SK-N-MC (cell line): ENCODE measurements around the gene ADARB2.
"Not testable (repeated sequence)": the region's sequence is repeated elsewhere in the genome, so short reads cannot be mapped to it uniquely, and the experiment has no call there.

ENCODE experiments used
- DNase-seq: peaks from one replicate; pipeline ENCODE4 v3.0.0-alpha.2; 2011; ENCODE audit warnings: low read depth, low spot score
- H3K27ac ChIP-seq: fragments of 200-600 bp; sonication (generic); 2 replicates; pipeline ENCODE4 v1.5.1; 2016; ENCODE audit warnings: mixed run types
- H3K36me3 ChIP-seq: fragments of 200-600 bp; sonication (generic); 2 replicates; pipeline ENCODE4 v1.6.1; 2017; ENCODE audit warnings: antibody characterized with exemption, low read length, mixed read lengths; ENCODE audit not compliant: insufficient read depth
- H3K4me3 ChIP-seq: fragments of 200-600 bp; sonication (generic); 2 replicates; pipeline ENCODE4 v1.5.1; 2016
- H3K9ac ChIP-seq: fragments of 200-600 bp; sonication (generic); 2 replicates; pipeline ENCODE4 v1.8.0; 2017; ENCODE audit warnings: mixed run types, mixed read lengths; ENCODE audit not compliant: insufficient read length
- H3K9me3 ChIP-seq: fragments of 200-600 bp; sonication (generic); 2 replicates; pipeline ENCODE4 v1.6.1; 2017; ENCODE audit warnings: low read depth, mild to moderate bottlenecking, antibody characterized with exemption, low read length, moderate library complexity, mixed read lengths
- EZH2 ChIP-seq: fragments of 200-600 bp; sonication (generic); IDR thresholded peaks from one replicate; pipeline ENCODE4 v1.6.1; 2017; ENCODE audit warnings: antibody characterized with exemption
- FOXP2 ChIP-seq: optimal IDR thresholded peaks from 2 replicates; pipeline ENCODE3; 2011; ENCODE audit warnings: mild to moderate bottlenecking, moderate library complexity; ENCODE audit not compliant: insufficient read depth; ENCODE audit errors: extremely low read length, control extremely low read depth
- POLR2AphosphoS5 ChIP-seq: IDR thresholded peaks from 2 replicates; pipeline ENCODE4 v1.6.1; 2012; ENCODE audit warnings: mild to moderate bottlenecking, low read depth, low read length, borderline replicate concordance

The ADARB2 gene

GRCh38 chr10:1545524-1545923 is 191.8 kb downstream of the ADARB2 start:
- H3K4me3 ChIP-seq, result no peak overlapping the region
- TF ChIP-seq EZH2 (no peak), FOXP2 (no peak), POLR2AphosphoS5 (no peak)

GRCh38 chr10:1544929-1545328 is 192.4 kb downstream of the ADARB2 start:
- Histone ChIP-seq H3K36me3 (no peaks in the 10 kb centered on the region), H3K9me3 (no peaks in the 10 kb centered on the region), H3K9ac (no peak overlapping the region), H3K4me3 (no peak overlapping the region), H3K27ac (no peak overlapping the region)
- no peak for TF ChIP-seq FOXP2
- no peak for TF ChIP-seq EZH2
- TF ChIP-seq POLR2AphosphoS5, result no peak
- no peak for DNase-seq

More at GRCh38 chr10:1545524-1545923, 191.8 kb downstream of the ADARB2 start:
- no peaks in the 10 kb centered on the region for H3K36me3 ChIP-seq
- DNase-seq, result no peak
- H3K9ac ChIP-seq, result no peak overlapping the region
- no peak overlapping the region for H3K27ac ChIP-seq
- H3K9me3 ChIP-seq, result no peaks in the 10 kb centered on the region

GRCh38 chr10:1544209-1544673 is 193.1 kb downstream of the ADARB2 start:
- no peak for TF ChIP-seq POLR2AphosphoS5
- Histone ChIP-seq H3K36me3 (no peaks in the 10 kb centered on the region), H3K9me3 (no peaks in the 10 kb centered on the region), H3K27ac (no peak overlapping the region), H3K9ac (no peak overlapping the region), H3K4me3 (no peak overlapping the region)
- DNase-seq, result no peak

GRCh38 chr10:1543596-1543995 is 193.7 kb downstream of the ADARB2 start:
- DNase-seq, result no peak
- Histone ChIP-seq H3K9ac (no peak overlapping the region), H3K36me3 (no peaks in the 10 kb centered on the region), H3K27ac (no peak overlapping the region), H3K9me3 (no peaks in the 10 kb centered on the region), H3K4me3 (no peak overlapping the region)
- TF ChIP-seq EZH2, result no peak
- TF ChIP-seq POLR2AphosphoS5, result no peak
- no peak for TF ChIP-seq FOXP2

- Histone ChIP-seq H3K36me3 (no peaks in the 10 kb centered on the region), H3K27ac (no peak overlapping the region), H3K9ac (no peak overlapping the region), H3K4me3 (no peak overlapping the region), H3K9me3 (no peaks in the 10 kb centered on the region)
- TF ChIP-seq POLR2AphosphoS5, result no peak
- no peak for TF ChIP-seq EZH2
- TF ChIP-seq FOXP2, result no peak
- no peak for DNase-seq
Measured at GRCh38 chr10:1542941-1543340, 194.4 kb downstream of the ADARB2 start.

- H3K4me3 ChIP-seq, result no peak overlapping the region
- no peaks in the 10 kb centered on the region for H3K9me3 ChIP-seq
- TF ChIP-seq EZH2 (no peak), FOXP2 (no peak), POLR2AphosphoS5 (no peak)
- no peak for DNase-seq
- no peak overlapping the region for H3K27ac ChIP-seq
- no peak overlapping the region for H3K9ac ChIP-seq
- no peaks in the 10 kb centered on the region for H3K36me3 ChIP-seq
Measured at GRCh38 chr10:1540144-1540543, 197.2 kb downstream of the ADARB2 start.

- Histone ChIP-seq H3K36me3 (no peaks in the 10 kb centered on the region), H3K9me3 (no peaks in the 10 kb centered on the region), H3K27ac (no peak overlapping the region), H3K9ac (no peak overlapping the region), H3K4me3 (no peak overlapping the region)
- no peak for DNase-seq
- TF ChIP-seq FOXP2 (no peak), EZH2 (no peak), POLR2AphosphoS5 (no peak)
Measured at GRCh38 chr10:1539216-1539615, 198.1 kb downstream of the ADARB2 start.

GRCh38 chr10:1538531-1539061 is 198.7 kb downstream of the ADARB2 start:
- Histone ChIP-seq H3K9ac (no peak overlapping the region), H3K27ac (no peak overlapping the region), H3K36me3 (no peaks in the 10 kb centered on the region), H3K9me3 (no peaks in the 10 kb centered on the region), H3K4me3 (no peak overlapping the region)
- DNase-seq, result no peak
- TF ChIP-seq EZH2 (no peak), FOXP2 (no peak), POLR2AphosphoS5 (no peak)

- Histone ChIP-seq H3K4me3 (no peak overlapping the region), H3K27ac (no peak overlapping the region), H3K9ac (no peak overlapping the region), H3K9me3 (no peaks in the 10 kb centered on the region), H3K36me3 (no peaks in the 10 kb centered on the region)
- no peak for DNase-seq
- TF ChIP-seq FOXP2 (no peak), POLR2AphosphoS5 (no peak), EZH2 (no peak)
Measured at GRCh38 chr10:1538121-1538520, 199.2 kb downstream of the ADARB2 start.

GRCh38 chr10:1537449-1537848 is 199.9 kb downstream of the ADARB2 start:
- H3K27ac ChIP-seq, H3K4me3 ChIP-seq, H3K9ac ChIP-seq, DNase-seq, H3K9me3 ChIP-seq, H3K36me3 ChIP-seq: not testable (repeated sequence)
